ENCODE data around the gene CSHL1.

Gene CSHL1

GRCh38 chr17:63911041-63911635 is at the start of gene CSHL1:
CSHL1 (minus strand) TSS chr17:63911258; CDS start chr17:63911196, 62 bp downstream.
- no peak for DNase-seq

DNA sequence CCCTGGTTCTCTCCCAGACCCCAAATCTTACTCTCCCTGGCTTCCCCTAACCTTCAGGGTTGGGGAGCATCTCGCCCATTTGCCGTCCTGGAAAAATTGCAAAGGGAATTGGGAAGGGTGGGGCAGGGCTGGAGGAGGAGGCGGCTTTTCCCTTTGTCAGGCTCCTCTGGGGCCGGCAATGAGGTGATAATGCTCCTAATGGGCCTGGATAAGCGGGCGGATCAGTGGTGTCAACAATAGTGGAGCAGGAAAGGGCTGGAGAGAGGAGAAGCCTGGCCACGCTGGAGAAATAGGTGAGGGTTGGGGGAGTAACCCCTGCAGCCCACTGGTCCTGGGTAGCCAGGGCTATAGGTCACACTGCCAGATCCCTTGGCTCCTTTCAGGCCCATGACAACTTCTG is 49.4 kb upstream of the CSHL1 start:
- DNase-seq: no peak

DNA sequence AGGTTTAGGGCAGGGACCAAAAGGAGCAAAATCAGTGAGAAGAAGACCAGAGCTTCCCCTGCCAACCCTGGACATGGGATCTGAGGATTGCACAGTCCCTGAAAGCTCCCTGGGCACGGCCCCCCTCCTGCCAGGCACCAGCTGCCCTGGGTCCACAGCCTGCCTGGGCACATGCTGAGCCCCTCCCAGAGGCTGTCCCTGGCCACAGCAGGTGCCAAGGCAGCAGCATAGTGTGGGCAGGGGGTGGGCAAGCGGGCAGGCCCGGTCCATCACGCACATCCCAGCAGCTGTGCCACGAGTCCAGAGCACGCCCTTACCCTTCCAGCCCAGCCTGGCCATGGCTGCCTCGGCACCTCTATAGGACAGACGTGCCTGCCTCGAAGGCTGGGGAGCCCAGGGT is 48.9 kb upstream of the CSHL1 start:
- no peak for DNase-seq

- DNase-seq: no peak
Observed at GRCh38 chr17:63956296-63956920, 45.4 kb upstream of the CSHL1 start.

- DNase-seq: no peak
Observed at GRCh38 chr17:63955791-63956190, 44.7 kb upstream of the CSHL1 start.

- DNase-seq: no peak
Observed at GRCh38 chr17:63955232-63955631, 44.2 kb upstream of the CSHL1 start.

GRCh38 chr17:63954402-63955063 is 43.5 kb upstream of the CSHL1 start:
- DNase-seq: no peak

- no peak for DNase-seq
Observed at GRCh38 chr17:63950940-63951907, 40.2 kb upstream of the CSHL1 start.

GRCh38 chr17:63949576-63950250 is 38.7 kb upstream of the CSHL1 start:
- DNase-seq: no peak

- DNase-seq: no peak
Observed at GRCh38 chr17:63948521-63948920, 37.5 kb upstream of the CSHL1 start.

- no peak for DNase-seq
Observed at GRCh38 chr17:63947711-63948330, 36.8 kb upstream of the CSHL1 start.

- DNase-seq: peak; percentile 17
Observed at GRCh38 chr17:63946440-63947363, 35.6 kb upstream of the CSHL1 start.

DNA sequence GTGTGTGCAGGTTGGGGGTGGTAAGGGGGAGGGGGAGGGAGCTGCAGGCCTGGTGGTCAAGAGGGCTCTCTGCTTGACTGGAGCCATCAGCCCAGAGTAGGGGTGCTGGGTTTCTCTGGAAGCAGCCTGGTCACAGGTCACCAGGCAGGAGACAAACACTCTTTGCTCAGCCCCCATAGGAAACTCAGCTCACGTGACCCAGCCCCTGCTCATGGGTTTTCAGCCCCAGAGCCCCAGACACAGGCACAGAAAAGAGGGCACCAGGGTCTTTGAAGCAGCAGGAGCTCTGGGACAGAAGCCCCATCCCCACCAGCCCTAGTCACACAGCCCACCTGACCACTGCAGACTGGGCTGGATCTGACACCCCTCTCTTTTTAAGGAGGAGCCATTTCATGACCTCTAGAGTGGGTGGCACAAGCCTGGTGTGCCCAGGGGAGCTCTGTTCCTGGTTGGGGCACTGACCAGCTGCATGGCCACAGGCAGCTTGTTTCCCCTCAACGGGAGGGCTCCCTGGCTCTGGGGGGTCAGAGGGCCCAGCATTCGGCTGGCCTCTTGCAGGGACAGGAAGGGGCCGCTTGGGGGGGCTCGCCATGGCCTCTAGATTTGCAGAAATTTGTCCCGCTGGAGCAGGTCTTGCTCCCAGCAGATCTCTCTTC is 34.9 kb upstream of the CSHL1 start:
- DNase-seq: no peak

GRCh38 chr17:63944736-63945499 is 33.9 kb upstream of the CSHL1 start:
- DNase-seq: no peak

DNA sequence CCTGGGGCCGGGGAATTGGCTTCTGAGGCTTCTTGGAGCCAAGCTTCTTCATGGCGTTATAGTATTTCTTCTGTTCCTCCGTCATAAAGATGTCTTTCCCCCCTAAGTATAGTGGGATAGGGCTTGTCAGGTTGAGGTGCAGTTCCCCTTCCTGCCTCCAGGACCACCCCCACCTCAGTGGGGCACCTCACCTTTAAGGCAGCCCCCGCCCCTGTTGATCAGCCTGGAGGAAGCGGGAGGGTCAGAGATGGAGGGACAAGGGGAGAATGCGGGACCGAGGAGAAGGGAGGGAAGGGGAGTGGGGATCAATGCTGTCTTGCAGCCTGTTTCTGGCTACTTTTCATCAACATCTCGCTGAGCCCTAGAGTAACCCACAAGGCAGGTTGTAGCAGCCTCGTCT is 32.7 kb upstream of the CSHL1 start:
- no peak for DNase-seq

- DNase-seq: no peak
Observed at GRCh38 chr17:63942309-63942985, 31.4 kb upstream of the CSHL1 start.

- no peak for DNase-seq
Observed at GRCh38 chr17:63941751-63942150, 30.7 kb upstream of the CSHL1 start.

DNA sequence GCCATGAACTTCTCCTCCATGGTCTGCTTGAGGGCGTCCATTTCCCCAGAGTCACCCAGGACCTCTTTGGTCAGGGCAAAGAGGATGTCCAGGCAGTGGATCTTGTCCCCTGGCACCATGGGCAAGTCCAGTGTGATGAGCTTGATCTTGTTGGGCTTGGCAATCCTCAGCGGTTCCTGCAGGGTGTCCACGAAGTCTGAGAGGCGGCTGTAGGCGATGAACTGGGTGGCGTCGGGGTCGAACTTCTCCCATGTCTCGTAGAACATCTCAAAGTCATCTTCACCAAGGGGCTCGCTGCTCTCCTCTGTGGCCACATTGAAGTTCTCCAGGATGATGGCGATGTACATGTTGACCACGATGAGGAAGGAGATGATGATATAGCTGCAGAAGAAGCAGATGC is 30.1 kb upstream of the CSHL1 start:
- no peak for DNase-seq

DNA sequence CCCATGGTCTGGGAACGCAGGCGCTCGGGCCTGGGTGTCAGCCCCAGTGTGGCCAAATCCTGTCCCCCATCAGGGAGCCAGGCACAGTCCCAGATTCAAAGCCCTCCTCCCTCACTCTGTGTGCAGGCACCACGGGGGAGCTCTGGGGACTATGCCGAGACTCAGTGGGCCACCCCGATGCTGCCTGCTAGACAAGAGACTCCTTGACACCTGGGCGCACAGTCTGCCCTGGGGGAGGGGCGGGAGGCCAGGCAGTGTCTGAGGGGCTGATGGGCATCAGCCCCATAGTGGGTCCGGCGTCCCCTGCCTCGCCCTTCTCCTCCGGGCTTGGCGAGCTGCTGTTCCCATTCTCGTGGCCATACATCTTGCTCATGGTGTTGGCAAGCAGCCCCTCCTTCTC is 29.5 kb upstream of the CSHL1 start:
- no peak for DNase-seq
